ENCODE results near the gene DNAJB1.
"Not testable (repeated sequence)": the region's sequence is repeated elsewhere in the genome, so short reads cannot be mapped to it uniquely, and the experiment has no call there.

The DNAJB1 gene

DNA sequence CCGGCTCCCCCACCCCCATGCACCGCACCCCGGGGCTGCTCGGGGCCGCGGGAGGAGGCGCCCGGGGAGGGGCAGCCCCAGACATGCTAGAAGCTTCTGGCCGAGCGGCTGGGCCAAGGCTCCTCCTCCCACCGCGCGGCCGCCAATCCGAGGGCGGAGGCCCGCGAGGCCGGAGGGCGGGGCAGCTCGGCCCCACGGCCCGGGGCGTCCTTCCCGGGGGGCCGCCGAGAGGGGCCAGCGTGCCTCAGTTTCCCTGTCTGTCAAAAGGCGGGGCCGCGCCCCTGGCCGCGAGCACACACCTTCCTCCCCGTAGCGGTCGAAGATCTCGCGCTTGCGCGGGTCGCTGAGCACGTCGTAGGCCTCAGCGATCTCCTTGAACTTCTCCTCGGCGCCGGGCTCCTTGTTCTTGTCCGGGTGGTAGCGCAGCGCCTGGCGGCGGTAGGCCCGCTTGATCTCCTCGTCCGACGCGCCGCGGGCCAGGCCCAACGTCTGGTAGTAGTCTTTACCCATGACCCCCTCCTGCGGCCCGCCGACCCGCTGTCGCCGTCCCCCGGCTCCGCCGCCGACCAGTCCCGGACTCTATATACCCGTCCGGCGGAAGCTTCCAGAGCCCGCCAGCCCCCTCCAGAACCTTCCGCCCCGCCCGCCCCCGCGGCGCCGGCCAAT, at the start of gene DNAJB1:
Gene DNAJB1, minus strand, starts transcription at position 558 of the 666 bp plus-strand sequence. Its CDS starts 48 bp downstream, at position 510.
- TF ChIP-seq, protein P1, sequence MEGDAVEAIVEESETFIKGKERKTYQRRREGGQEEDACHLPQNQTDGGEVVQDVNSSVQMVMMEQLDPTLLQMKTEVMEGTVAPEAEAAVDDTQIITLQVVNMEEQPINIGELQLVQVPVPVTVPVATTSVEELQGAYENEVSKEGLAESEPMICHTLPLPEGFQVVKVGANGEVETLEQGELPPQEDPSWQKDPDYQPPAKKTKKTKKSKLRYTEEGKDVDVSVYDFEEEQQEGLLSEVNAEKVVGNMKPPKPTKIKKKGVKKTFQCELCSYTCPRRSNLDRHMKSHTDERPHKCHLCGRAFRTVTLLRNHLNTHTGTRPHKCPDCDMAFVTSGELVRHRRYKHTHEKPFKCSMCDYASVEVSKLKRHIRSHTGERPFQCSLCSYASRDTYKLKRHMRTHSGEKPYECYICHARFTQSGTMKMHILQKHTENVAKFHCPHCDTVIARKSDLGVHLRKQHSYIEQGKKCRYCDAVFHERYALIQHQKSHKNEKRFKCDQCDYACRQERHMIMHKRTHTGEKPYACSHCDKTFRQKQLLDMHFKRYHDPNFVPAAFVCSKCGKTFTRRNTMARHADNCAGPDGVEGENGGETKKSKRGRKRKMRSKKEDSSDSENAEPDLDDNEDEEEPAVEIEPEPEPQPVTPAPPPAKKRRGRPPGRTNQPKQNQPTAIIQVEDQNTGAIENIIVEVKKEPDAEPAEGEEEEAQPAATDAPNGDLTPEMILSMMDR (IDR thresholded peaks at IDR 0.05; ENCODE audit: insufficient read depth, low read depth, low read length, missing control alignments), result no peak
- peak; percentile 78 for DNase-seq (ENCODE audit: low read depth)
- H3K4me3 ChIP-seq (ENCODE audit: low read length), result peak within 1 kb of the TSS; percentile 88

DNA sequence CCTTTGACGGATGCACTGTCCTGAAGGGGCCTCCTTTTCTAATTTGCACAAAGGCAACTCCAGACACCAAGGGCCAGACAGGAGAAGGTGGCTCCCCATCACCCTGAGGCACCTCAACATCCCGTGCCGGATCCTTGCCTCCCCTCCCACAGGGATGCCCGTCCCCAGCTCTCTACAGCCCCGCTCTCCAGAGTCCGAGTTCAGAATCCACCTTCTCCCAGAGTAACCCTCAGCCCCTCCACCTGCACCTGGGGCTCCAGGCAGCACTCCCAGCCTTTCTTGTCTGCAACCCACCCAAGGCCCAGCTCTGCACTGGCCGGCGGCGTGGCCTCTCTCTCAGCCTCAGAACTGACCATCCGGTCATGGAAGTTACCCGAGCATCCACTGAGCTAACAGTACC, 48.9 kb upstream of the DNAJB1 start:
- TF ChIP-seq, protein P1 (IDR thresholded peaks at IDR 0.05; ENCODE audit: insufficient read depth, low read depth, low read length, missing control alignments), result no peak
- no peak overlapping the region for H3K4me3 ChIP-seq (ENCODE audit: low read length)
- no peak for DNase-seq (ENCODE audit: low read depth)

DNA sequence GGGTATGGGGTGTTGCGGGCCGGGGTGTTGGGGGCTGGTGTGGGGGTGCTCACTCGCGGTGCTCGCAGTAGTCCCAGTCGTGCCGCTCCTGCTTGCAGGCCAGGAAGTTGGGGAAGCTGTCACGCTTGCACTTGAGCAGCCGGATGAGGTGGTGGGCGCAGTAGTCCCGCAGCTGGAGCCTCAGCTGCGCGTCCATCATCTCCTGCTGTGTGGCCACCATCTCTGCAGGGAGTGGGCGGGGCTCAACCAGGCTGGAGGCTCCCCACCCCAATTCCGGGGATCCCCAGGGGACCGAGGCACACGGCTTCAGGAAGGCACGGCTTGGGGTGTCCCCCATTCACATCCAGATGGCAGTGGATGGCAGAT, 48.5 kb upstream of the DNAJB1 start:
- TF ChIP-seq, protein P1 (IDR thresholded peaks at IDR 0.05; ENCODE audit: insufficient read depth, low read depth, low read length, missing control alignments), result no peak
- no peak for DNase-seq (ENCODE audit: low read depth)
- H3K4me3 ChIP-seq (ENCODE audit: low read length), result no peak overlapping the region

DNA sequence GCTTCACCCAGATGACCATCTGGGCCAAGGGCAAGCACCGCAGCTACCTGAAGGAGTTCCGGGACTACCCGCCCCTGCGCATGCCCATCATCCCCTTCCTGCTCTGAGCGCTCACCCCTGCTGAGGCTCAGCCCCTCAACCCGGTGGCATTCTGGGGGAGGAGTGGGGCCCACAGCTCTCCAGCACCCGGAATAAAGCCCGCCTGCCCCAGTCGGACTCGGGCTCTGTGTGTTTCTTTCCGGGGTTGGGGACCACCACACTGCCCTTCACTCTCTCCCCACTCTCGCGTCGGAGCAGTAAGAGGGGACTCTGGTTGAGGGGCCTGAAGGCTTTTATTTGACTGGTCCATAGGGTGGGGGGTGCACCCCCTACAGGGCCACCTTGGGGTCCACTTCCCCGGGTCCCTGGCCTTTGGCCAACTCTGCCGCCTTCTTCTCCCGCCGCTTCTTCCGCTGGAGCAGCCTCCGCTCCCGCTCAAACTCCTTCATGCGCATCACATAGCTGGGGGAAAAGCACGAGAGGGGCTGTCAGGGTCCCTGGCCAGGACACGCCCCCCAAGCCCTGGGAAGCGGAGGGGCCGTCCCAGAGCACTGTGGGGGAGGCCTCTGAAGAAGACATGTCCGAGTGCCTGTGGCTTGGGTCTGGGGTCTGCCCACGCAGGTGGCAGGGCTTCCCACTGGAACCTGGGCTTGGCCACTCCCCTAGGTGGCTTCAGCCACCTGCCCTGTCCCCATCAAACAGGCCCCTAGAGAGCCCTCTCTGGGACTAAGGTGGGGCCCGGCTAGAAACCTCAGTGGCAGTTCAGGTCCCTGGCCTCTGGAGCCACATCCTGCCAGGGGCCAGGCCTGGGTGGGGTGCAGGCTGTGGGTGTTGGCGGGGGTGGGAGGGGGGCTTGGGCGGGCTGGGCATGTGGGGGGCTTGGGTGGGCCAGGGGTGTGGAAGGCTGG, 47.8 kb upstream of the DNAJB1 start:
- no peak overlapping the region for H3K4me3 ChIP-seq (ENCODE audit: low read length)
- no peak for DNase-seq (ENCODE audit: low read depth)
- TF ChIP-seq, protein P1 (IDR thresholded peaks at IDR 0.05; ENCODE audit: insufficient read depth, low read depth, low read length, missing control alignments), result no peak

DNA sequence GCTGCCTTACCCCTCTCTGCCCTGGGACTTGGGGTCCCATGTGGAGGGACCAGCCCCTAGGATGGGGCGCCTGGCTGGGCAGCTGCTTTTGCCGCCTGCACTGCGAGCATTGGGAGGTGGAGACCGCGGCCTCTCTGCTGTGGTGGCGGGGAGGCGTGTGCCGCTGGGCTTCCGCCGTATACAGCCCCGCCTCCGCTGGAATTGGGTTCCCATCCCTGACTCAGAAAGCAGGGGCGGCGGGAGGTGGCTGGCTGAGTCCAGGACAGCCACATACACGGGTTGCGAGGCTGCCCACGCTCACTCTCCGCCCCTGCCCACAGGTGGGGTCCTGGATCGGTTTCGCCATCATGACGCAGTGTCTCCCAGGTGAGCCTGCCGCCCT, 47.1 kb upstream of the DNAJB1 start:
- no peak overlapping the region for H3K4me3 ChIP-seq (ENCODE audit: low read length)
- TF ChIP-seq, protein P1 (IDR thresholded peaks at IDR 0.05; ENCODE audit: insufficient read depth, low read depth, low read length, missing control alignments), result no peak
- DNase-seq (ENCODE audit: low read depth), result no peak

DNA sequence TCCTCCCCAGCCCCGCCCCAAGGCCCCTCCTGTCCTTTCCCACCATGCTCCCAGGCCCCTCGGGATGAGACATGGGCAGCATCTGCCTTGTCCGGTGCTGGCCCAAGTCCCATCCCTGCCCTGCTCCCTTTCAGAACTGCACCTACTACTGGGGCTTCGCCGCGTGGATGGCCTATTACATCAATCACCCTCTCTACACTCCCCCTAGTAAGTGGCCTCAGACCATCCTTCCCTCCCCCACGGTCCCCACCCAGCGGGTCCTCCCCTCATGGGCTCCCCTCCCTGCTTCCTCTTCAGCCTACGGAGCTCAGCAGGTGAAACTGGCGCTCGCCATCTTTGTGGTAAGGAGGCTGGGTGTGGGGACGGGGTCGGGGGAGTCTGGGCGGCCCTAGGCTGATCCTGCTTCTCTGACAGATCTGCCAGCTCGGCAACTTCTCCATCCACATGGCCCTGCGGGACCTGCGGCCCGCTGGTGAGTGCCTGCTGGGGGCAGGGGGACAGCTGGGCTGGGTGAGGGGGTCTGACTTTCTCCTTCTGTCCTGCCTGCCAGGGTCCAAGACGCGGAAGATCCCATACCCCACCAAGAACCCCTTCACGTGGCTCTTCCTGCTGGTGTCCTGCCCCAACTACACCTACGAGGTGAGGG, 46.6 kb upstream of the DNAJB1 start:
- not testable (repeated sequence) for DNase-seq (ENCODE audit: low read depth)

DNA sequence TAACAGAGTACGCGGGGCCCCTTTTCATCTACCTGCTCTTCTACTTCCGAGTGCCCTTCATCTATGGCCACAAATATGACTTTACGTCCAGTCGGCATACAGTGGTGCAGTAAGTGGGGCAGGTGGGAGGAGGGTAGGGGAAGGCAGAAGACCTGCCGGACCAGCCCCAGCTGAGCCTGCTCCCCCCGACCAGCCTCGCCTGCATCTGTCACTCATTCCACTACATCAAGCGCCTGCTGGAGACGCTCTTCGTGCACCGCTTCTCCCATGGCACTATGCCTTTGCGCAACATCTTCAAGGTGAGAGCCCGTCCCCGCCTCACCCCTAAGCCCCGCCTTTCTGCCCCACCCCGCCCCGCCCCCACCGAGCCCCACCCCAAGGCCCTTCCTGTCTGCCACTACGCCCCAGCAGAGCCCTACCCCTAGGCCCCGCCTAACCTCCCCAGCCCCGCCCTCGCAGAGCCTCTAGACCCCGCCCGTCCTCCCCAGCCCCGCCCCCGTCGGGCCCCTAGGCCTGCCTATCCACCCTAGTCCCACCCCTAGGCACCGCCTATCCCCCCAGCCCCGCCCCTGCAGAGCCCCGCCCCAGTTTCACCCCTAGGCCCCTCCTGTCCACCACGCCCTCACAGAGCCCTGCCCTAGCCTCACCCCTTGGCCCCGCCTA, 45.9 kb upstream of the DNAJB1 start:
- no peak overlapping the region for H3K4me3 ChIP-seq (ENCODE audit: low read length)
- DNase-seq (ENCODE audit: low read depth), result peak; percentile 70
- TF ChIP-seq, protein P1 (IDR thresholded peaks at IDR 0.05; ENCODE audit: insufficient read depth, low read depth, low read length, missing control alignments), result no peak

More for the DNA sequence above, 46.6 kb upstream of the DNAJB1 start:
- H3K4me3 ChIP-seq (ENCODE audit: low read length), result not testable (repeated sequence)

Measured in epithelial cell of esophagus (primary cell).